GM19351 (cell line): Measurements from ENCODE around the gene SDHB.
A peak's percentile ranks its signal among the peaks of the same experiment; 100 is the strongest.

ENCODE experiments used
- ATAC-seq: cut with Tn5 transposase; IDR thresholded peaks from one replicate; pipeline ENCODE4 v1.9.1; 2021; ENCODE audit warnings: mild to moderate bottlenecking, moderate library complexity; ENCODE audit not compliant: unreplicated experiment

SDHB gene

DNA sequence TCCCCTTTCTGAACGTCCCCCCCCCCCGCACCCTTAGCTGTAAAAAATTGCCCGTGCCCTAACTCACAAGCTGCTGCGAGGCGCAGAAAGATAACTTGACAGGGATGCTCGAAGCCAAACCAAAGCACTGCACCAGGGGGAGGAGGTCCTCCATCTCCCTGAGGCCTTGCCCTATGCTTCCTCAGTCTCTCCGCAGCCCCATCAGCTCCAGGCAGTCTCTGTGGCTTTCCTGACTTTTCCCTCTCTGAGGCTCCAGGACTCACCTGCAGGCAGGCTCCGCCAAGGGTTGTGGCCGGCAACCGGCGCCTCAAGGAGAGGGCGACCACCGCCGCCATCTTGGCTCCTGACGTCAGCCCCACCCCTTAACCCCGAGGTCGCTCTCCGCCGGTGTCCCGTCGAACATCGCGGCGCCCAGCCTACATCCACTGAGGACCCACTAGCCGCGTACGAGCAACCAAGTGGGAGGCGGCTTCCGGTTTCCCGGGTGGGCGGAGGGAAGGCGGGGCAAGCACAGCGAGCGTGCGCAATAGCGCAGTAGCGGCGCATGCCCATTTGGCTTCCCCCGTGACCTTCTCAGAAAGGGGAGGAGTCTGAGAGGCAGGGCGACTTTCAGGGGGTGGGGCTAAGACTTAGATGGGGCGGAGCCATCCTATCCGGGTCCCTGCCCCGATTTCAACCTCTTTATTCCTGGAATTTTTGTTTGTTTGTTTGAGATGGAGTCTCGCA lies at the start of gene SDHB:
TSS of gene SDHB (minus strand) at position 348 of the 726 bp plus-strand sequence. CDS start at position 335, 13 bp downstream.
- peak; percentile 95 for ATAC-seq

DNA sequence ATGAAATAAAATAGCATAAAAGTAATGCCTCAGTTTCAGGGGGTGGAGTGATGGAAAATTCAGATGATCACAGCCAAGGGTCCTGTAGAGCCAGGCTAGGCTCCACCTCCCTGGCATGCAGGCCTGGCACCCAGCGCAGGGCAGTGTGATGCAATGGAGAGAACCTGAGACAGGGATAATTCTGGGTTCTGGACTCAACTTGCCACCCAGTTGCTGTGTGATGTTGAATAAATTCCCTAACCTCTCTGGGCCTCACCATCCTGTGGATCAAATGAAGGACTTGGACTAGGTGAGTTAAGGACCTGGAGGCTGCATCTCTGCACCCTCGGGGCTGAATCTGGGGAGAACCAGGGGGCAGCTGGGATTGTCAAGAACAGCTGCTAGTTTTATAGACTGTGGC lies 48.4 kb upstream of the SDHB start:
- ATAC-seq: no peak

DNA sequence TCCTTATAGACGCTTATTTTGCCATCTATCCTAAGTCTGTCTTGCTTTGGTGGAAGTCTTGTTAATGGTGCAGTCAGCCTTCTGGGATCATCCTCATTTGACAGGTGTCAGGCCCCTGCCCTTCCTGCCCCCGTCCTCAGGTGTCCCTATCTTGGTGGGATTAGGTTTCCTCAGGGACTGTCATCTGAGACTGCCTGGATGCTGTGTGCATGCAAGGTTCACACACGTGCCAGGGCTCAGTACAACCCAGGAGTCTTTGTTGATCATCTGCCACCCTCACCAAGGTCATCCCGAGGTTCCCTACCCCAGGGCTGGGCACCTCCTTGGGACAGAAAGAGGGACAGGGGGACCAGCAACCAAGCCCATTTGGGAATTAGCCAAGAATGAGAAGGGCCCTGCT lies 47.4 kb upstream of the SDHB start:
- ATAC-seq: no peak

DNA sequence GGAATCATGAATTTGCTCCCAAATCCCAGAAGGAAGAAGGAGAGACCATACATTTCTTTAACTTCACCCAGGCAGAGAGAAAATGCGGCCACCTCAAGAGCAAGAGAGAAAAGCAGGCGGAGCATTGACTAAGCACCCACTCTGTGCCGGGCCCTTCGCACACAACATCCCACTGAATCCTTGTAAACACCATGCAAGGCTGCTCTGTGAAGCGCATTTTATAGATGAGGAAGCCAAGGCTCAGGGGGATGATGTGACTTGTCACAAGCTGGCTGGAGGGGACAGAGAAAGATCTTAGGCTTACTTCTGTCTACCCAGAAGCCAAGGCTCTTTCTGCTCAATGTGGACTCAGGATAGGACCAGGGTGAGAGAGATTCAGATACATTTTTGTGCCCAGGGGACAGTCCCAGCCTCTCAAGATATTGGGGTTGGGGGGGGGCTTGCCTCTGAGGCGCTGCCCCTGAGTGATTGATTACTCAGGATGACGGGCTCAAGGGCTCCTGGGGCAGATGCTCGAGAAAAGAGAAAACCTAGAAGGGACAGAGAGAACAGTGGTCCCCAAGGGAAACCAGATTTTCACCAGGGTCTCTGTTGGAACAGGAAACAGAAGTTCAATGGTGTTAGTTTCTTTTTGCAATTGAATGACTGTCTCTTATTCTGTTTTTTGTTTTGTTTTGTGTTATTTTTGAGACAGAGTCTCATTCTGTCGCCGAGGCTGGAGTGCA lies 45.9 kb upstream of the SDHB start:
- ATAC-seq: no peak

DNA sequence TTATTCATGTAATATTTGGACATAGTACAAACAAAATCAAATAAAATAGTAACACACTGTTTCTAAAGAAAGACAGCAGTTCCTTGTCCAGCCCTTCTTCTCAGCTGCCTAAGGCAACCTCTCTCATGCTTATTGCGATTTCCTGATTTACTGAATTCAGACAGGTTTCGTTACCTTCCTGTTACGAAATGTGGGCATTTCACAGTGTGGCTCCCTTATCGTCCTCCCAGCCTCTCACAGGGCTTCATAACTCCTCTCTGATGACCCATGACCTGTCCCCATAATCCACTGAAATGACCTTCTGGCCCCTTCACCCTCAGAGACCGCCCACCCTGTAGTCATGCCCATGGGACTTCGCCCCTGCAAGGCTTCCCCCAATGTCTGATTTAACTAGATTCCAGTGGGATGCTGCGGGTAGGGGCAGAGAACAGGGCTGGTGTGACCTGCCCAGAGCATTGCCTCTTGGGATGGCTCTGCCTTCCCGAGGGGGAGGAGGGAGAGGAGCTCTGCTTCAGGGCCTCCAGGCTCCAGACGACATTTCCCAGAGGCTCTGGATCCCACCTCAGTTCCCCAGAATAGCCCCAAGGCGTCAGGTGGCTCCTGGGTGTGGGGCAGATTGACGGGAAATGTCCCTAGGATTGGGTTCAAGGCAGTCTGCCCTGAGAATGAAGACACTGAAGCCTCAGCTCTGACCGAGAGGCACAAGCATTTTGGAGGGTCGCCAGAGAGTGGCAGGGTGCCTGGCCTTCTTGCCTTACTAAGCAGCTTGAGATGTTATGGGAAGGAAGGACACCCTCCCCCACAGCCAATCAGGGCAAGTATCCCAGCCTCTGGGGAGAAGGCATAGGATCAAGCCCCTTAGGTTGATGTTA lies 44.9 kb upstream of the SDHB start:
- no peak for ATAC-seq

DNA sequence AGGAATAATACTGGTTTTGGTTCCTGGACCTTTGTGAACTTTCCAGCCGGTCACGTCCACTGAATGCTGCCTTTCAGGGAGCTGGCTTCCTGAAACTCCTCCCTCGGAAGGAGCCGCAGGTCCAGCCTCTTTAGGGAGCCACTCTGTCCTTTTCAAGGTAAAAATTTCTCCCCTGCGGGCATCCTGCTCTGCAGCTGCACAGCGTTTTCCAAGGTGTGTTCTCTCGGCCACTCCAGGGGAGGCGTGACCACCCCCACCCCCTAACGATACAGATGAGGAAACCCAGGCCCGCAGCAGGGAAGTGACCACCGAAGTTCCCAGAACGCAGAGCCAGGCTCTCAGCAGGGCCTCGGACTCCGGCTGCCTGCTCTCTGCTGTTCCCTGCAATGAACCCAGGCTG lies 44.0 kb upstream of the SDHB start:
- no peak for ATAC-seq

DNA sequence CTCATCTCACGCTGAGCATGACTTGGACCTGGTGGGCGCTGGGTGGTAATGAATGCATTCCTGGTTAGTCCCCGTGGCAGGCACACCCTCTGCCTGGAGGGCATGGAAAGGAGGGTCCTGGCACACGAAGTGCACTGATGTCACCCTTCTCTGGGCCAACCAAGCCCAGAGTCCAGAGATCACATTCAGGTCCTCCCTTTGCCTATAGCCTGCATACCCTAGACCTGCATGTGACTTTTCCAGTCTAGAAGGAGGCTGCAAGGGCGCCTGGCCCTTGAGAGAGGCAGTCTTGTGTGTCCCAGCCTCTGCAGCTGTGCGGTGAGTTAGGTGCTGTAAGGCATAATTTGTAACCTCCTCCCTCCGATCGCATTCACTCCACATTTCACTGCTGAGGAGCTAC lies 43.3 kb upstream of the SDHB start:
- ATAC-seq: no peak

DNA sequence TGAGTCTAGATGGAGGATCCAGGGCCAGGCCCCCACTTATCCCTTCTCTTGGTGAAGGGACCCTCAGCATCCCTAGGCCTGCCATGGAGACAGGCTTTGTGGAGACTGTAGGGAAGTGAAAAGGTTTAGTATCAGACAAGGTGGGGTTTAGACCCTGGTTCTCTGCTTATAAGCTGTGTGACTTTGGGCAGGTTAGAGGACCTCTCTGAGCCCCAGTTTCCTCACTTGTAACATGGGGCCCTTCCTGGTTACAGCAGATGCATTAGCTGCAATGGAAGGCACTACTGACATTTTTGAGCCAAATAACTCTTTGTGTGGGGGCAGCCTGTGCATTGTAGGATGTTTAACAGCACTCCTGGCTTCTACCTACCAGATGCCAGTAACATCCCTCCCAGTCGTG lies 42.8 kb upstream of the SDHB start:
- ATAC-seq: no peak

DNA sequence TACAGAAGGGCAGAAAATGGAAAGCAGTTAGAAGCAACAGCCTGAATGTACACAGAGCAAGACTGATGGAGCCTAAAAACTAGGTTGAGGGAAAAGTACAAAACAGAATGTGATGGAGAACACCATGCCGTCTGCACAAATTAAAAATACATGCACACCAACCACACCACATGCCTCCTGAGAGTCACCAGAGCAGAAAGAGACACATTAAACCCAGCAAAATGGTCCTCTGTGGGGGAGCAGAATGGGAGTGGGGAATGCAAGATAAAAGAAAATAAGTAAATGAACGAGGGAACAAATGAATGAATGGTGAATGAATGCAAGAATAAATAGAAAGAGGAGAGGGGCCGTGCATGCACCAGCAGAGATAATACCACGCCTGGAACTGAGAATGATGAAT lies 41.3 kb upstream of the SDHB start:
- ATAC-seq: no peak

DNA sequence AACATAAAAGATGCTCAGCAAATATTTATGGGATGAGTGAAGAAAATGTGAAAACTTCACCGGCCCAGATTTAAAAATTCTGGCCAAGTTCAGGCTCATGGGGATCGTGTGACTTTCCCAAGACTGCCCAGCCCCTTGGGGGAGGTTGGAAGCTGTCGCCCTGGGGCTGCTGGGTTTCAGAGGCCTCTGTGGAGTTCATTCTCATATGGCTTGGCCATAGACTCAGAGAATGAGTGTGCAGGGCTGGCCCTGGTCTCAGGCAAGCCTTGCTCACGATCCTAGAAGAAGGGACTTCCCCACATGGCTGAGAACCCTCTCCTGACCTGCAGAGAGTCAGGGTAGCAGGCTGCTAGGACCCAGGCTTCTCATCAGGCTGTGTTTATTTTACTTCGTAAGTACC lies 40.8 kb upstream of the SDHB start:
- peak; percentile 63 for ATAC-seq

DNA sequence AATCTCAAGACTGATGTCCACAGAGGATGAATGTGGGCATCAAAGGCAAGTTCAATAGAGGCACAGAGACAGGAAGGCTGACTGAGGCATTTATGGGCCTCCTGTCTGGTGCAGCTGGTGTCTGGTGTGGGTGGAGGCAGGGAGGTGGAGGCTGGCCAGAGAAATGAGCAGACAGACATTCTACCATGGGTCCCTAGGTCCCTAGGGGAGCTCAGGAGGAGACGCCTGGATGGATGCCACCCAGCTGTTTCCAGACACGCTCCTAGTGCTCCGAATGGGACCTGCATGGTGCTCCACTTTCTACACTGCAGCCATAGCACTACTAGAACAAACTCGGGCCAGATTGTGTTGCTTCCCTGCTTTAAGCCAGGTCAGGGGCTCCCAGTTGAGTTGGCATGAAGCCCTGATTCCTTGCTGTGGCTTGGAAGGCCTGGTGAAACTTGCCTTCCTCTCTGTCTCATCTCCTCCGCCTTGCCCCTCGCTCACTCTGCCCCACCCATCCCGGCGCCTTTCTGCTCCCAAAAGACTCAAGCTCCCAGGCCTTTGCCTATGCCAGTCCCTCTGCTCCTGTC lies 40.1 kb upstream of the SDHB start:
- no peak for ATAC-seq

DNA sequence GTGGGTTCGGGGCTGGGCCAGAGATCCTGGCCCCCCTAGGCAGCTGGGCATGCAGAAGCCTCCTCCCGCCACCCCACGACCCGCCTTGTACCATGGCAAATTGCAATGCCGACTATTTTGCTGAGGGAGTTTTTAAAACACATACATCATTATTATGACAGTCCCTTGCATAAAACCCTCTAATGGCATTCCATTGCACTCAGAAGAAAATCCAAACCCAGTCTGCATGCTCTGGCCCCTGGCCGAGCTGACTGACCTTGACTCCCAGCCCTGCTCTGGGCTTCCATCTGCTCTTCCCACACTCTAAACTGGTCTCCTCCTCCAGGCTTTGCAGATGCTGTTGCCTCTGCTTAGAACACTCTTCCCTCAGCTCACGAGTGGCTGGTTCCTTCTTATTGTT lies 37.4 kb upstream of the SDHB start:
- no peak for ATAC-seq

DNA sequence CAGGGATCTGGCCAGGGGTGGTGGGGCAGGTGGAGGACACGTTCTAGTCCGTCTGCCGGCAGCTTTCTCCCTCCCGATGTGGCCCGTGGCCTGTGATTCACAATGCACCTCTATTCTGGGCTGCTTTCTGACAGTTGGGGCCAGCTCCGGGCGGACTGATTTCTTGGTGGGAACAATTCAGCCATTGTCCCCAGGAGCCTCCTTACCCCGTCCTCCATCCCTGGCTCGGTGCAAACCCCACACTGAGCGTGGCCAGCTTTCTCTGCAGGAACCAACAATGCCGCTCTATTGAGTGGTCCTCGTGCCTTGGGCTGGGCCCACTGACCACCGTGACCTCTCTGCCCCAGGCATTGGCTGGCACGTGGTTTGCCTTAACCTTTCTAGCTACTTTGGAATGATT lies 35.7 kb upstream of the SDHB start:
- ATAC-seq: no peak

DNA sequence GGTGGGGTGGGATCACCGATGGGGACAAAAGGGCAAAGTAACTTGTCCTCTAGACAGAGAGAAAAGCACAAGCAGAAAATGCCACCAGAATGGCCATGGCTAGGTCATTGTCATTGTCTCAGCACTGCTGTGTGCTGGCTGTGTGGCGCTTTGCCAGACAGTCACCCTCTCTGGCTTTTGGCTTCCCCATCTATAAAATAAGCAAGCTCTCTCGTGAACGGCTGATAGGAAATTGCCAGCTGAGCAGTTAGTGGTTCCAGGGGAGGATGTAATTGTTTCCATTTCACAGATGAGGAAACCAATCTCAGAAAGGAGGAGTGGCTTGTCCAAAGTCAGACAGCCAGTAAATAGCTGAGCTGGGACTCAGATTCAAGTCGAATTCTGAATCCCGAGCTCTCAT lies 32.9 kb upstream of the SDHB start:
- ATAC-seq: no peak

DNA sequence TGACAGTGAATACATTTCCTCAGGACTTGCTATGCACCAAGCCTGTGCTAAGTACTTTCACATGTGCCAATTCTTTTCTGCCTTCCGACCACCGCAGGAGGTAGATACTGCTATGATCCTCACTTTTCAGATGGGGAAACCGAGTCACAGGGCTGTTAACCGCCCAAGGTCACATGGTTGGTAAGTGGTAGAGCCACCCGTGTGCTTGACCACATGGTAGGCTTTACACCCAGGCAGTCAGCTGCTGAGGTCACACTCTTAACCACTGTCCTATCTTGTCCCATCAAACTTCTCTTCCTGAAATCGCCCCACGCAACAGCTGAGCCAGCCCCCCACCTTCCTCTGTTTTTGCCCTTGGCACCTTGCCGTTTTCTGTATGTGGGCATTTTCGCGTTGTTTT lies 31.0 kb upstream of the SDHB start:
- no peak for ATAC-seq

DNA sequence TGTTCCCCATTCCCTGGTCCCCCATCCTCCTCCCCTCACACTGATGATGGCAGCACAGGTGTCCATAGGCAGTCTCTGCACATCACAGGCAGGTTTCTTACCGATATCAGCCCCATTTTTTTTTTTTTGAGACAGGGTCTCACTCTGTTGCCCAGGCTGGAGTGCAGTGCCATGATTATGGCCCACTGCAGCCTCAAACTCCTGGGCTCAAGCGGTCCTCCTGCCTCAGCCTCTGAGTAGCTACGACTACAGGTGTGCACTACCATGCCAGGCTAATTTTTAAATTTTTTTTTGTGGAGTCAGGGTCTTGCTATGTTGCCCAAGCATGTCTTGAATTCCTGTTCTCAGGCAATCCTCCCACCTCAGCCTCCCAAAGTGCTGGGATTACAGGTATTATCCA lies 28.9 kb upstream of the SDHB start:
- no peak for ATAC-seq

DNA sequence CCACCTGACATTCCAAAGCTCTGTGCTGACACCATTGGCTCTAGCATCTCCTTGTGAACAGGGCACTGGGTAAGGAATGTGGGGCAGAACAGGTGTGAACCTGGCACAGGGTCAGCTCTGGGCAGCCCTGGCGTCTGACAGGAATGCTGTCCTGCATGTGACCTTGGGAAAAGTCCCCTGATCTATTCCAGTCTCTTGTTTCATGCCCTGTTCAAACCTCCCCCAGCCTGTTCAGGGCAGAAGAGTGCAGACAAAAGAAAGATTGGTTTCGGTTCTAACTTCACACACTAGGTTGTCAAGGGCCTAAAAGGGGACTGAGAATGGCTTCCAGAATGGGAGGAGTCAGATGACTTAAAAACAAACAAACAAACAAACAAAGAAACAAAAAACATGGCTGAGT lies 27.6 kb upstream of the SDHB start:
- ATAC-seq: no peak

DNA sequence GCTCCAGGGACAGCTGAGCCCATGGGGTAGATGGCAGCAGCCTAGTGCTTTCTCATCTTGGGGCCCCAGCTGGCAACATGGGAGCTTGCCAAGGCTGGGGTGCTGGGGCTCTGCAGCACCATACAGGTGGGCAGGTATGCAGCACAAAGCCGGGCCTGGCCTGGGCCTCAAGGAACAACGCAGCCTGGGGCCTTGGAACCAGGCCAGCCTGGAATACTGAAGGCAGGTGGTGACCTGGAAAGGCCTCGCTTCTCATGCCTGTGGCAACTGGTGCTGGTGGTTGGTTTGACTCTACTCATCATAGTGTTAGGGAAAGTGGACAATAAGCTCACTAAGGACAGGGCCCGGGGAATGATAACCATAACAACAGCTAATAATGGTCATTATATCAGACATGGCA lies 27.0 kb upstream of the SDHB start:
- ATAC-seq: no peak

DNA sequence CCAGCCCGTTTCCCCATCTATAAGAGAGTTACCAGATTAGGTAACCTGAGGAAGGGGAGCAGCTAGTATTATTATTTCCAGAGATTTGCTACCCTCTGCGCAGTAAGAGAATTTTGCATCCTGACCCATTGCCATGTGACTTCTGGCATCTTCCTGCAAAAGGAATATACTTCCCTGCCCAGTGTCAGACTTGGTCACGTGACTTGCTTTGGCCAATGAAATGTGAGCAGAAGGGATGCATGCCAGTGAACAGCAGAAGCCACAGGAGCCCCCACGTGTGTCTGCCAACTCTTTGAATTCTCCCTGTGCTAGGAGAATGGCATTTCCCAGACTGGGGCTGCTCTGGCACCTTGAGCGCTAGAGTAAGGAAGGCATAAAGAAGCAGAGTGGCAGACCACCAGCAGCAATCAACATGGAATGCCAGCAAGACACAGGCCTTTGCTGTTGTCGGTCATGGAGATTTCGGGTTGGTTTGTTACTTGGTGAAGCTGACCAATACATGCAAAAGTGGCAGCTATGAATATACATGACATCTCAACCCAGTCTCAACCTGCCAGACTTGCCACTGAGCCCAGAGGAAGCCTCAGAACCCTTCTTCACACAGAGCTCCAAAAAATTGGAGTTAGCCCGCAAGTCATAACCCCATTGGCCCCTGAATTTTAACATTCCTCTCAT lies 26.4 kb upstream of the SDHB start:
- no peak for ATAC-seq

DNA sequence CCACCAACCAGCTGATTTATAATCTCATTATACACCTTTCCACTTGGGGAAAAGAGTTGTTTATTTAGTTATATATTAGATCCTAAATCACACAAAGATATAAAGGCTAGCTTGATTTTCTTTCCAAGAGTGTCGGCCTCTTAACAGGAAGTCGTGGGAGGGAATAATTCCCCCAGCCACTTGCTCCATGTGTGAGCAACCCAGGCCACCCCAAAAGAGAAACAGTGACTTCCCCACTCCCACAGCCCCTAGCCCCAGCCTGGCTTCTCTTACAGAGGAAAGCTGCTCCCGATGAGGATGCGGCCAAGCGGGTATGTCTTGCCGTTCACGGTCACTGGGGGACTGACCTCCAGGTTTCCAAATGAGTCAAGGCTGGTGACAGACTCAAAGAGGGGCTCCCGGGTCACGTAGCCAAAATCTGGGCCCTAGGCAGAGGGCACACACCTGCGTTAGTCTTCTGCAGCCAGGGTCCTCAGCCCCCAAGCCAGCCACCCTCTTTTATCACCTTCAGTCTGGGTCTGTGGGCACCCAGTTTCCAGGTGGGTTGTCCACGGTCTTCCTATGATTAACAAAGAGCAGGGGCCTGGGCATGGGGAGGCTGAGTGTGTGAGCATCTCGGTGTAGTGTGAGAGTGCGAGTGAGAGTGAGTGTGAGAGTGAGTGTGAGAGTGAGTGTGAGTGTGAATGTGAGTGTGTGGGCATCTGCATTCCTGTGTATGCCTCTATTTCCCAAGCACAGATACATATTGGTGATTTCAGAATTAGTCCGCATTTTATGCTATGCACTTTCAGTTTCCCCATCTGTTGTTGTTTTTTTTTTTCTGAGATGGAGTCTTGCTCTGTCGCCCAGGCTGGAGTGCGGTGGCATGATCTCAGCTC lies 25.4 kb upstream of the SDHB start:
- no peak for ATAC-seq
